HG02981 (cell line): ENCODE data around the gene NAGPA.

Source experiments
- ATAC-seq: cut with Tn5 transposase; IDR thresholded peaks from one replicate; pipeline ENCODE4 v1.9.1; 2021; ENCODE audit warnings: mild to moderate bottlenecking, moderate library complexity; ENCODE audit not compliant: unreplicated experiment

The NAGPA gene

GRCh38 chr16:4980691-4981090, 53.0 kb downstream of the NAGPA start:
- ATAC-seq, result no peak

- no peak for ATAC-seq
Observed at GRCh38 chr16:4979736-4980660, 53.7 kb downstream of the NAGPA start.

- ATAC-seq, result no peak
Observed at GRCh38 chr16:4979164-4979563, 54.6 kb downstream of the NAGPA start.

- no peak for ATAC-seq
Observed at GRCh38 chr16:4976611-4977145, 57.1 kb downstream of the NAGPA start.

- peak; percentile 98 for ATAC-seq
Observed at GRCh38 chr16:4976079-4976478, 57.7 kb downstream of the NAGPA start.
